H1 (cell line): ENCODE measurements around the gene CFAP61. TPM values are rescaled to one million over a fixed set of nuclear protein-coding genes. Genes with fewer than 3 reads are reported as not detected.

Experiments
- CEBPB ChIP-seq: IDR thresholded peaks from 2 replicates; pipeline ENCODE4 v1.6.1; 2012; ENCODE audit warnings: low read depth, low read length
- SP4 ChIP-seq: IDR thresholded peaks from 2 replicates; pipeline ENCODE4 v1.6.1; 2012; ENCODE audit warnings: low read length, inconsistent platforms
- SRF ChIP-seq: IDR thresholded peaks from 2 replicates; pipeline ENCODE4 v1.6.1; 2011; ENCODE audit warnings: mild to moderate bottlenecking, low read depth, low read length, moderate library complexity
- polyA plus RNA-seq, 7 experiments: library from polyadenylated mRNA; depleted of rRNA in 3 of 7; stranded (reverse) in 5 of 7; unstranded in 2 of 7; fragments of >200 nt in 5 of 7; fragments of 200-250 nt in 2 of 7; gene quantifications; 1 replicate in 5 of 7; 2 replicates in 1 of 7; 4 replicates in 1 of 7; pipeline versions ENCODE4 v1.2.1 to v1.2.3, GENCODE V29; 2011 to 2013; ENCODE audit warnings: missing spikeins in 2 of 7, mixed read lengths in 2 of 7
- total RNA-seq: library from RNA; stranded (reverse); fragmentation: NEBNext Ultra II Directional; extraction: Animal tissue kit (Norgen Biotek cat#: 25700); gene quantifications from 2 replicates; pipeline ENCODE4 v1.2.1, GENCODE V29; 2021

CFAP61 gene
- total and polyA plus RNA-seq, 2 of the 8 experiments (the other 6 are each of a cell fraction or from before 2014, with no cell fraction given), result 0.29 to 0.61 TPM

- TF ChIP-seq SP4 (no peak), CEBPB (no peak), SRF (no peak)
These were observed 241.5 kb downstream of the CFAP61 start (continued) for GRCh38 chr20:20293691-20294385.
